HL-60 (cell line): ENCODE results near the gene CXCR5.

Experiments
- GABPA ChIP-seq: IDR thresholded peaks from 2 replicates; pipeline ENCODE4 v1.6.1; 2012; ENCODE audit warnings: low read depth
- POLR2AphosphoS5 ChIP-seq: IDR thresholded peaks from 2 replicates; pipeline ENCODE4 v1.6.1; 2012; ENCODE audit warnings: low read depth
- TF ChIP-seq, protein P1 (sequence below): IDR thresholded peaks from one replicate; pipeline ENCODE4 v1.5.1; 2011; ENCODE audit warnings: low read length, control low read depth, inconsistent platforms; ENCODE audit not compliant: insufficient read depth
- TF ChIP-seq, protein P2 (sequence below): IDR thresholded peaks from 2 replicates; pipeline ENCODE4 v1.6.1; 2012; ENCODE audit warnings: low read depth; ENCODE audit not compliant: insufficient replicate concordance

DNA sequence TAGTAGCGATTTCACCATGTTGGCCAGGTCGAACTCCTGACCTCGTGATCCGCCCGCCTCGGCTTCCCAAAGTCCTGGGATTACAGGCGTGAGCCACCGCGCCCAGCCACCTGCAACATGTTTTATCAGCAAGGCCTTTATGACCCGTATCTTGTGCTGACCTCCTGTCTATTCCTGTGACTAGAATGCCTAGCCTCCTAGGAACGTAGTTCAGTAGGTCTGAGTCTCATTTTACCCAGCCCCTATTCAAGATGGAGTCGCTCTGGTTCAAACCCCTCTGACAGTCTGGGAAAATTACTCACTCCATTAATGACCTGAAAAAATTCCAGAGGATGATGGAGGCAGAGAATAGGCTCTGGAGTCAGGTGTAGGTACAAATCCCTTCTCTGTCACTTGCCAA, 30.0 kb upstream of the CXCR5 start:
- TF ChIP-seq, protein P1, sequence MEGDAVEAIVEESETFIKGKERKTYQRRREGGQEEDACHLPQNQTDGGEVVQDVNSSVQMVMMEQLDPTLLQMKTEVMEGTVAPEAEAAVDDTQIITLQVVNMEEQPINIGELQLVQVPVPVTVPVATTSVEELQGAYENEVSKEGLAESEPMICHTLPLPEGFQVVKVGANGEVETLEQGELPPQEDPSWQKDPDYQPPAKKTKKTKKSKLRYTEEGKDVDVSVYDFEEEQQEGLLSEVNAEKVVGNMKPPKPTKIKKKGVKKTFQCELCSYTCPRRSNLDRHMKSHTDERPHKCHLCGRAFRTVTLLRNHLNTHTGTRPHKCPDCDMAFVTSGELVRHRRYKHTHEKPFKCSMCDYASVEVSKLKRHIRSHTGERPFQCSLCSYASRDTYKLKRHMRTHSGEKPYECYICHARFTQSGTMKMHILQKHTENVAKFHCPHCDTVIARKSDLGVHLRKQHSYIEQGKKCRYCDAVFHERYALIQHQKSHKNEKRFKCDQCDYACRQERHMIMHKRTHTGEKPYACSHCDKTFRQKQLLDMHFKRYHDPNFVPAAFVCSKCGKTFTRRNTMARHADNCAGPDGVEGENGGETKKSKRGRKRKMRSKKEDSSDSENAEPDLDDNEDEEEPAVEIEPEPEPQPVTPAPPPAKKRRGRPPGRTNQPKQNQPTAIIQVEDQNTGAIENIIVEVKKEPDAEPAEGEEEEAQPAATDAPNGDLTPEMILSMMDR: no peak
- TF ChIP-seq POLR2AphosphoS5: no peak
- no peak for TF ChIP-seq GABPA
- TF ChIP-seq, protein P2, sequence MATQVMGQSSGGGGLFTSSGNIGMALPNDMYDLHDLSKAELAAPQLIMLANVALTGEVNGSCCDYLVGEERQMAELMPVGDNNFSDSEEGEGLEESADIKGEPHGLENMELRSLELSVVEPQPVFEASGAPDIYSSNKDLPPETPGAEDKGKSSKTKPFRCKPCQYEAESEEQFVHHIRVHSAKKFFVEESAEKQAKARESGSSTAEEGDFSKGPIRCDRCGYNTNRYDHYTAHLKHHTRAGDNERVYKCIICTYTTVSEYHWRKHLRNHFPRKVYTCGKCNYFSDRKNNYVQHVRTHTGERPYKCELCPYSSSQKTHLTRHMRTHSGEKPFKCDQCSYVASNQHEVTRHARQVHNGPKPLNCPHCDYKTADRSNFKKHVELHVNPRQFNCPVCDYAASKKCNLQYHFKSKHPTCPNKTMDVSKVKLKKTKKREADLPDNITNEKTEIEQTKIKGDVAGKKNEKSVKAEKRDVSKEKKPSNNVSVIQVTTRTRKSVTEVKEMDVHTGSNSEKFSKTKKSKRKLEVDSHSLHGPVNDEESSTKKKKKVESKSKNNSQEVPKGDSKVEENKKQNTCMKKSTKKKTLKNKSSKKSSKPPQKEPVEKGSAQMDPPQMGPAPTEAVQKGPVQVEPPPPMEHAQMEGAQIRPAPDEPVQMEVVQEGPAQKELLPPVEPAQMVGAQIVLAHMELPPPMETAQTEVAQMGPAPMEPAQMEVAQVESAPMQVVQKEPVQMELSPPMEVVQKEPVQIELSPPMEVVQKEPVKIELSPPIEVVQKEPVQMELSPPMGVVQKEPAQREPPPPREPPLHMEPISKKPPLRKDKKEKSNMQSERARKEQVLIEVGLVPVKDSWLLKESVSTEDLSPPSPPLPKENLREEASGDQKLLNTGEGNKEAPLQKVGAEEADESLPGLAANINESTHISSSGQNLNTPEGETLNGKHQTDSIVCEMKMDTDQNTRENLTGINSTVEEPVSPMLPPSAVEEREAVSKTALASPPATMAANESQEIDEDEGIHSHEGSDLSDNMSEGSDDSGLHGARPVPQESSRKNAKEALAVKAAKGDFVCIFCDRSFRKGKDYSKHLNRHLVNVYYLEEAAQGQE: no peak
